Neural cell (in vitro differentiated cells): ENCODE measurements around the gene MAP4K2. TPM values are rescaled to one million over a fixed set of nuclear protein-coding genes. Genes with fewer than 3 reads are reported as not detected.
A peak's percentile ranks its signal among the peaks of the same experiment; 100 is the strongest.

ENCODE experiments used
- H2AFZ ChIP-seq: fragments of 200-600, 300-800 bp; sonication (generic), shearing (Covaris generic); 2 replicates; pipeline ENCODE4 v1.6.0; 2014; ENCODE audit warnings: low read depth, mild to moderate bottlenecking, antibody characterized with exemption, low read length, moderate library complexity
- H3F3A ChIP-seq: fragments of 200-600 bp; shearing (Covaris generic); 2 replicates; pipeline ENCODE4 v1.6.1; 2016; ENCODE audit warnings: mild to moderate bottlenecking, moderate library complexity, mixed read lengths, antibody characterized with exemption, low read length; ENCODE audit not compliant: insufficient read depth, poor library complexity, severe bottlenecking
- H3K27ac ChIP-seq: fragments of 200-600, 300-800 bp; sonication (generic), shearing (Covaris generic); 2 replicates; pipeline ENCODE4 v1.5.1; 2014; ENCODE audit warnings: mild to moderate bottlenecking, low read length, moderate library complexity
- H3K27me3 ChIP-seq: fragments of 300-800, 200-600 bp; sonication (generic), shearing (Covaris generic); 2 replicates; pipeline ENCODE4 v1.6.0; 2014; ENCODE audit warnings: mild to moderate bottlenecking, low read depth, low read length, moderate library complexity; ENCODE audit not compliant: insufficient read depth
- H3K36me3 ChIP-seq: fragments of 300-800, 200-600 bp; sonication (generic), shearing (Covaris generic); 2 replicates; pipeline ENCODE4 v1.5.1; 2014; ENCODE audit warnings: mild to moderate bottlenecking, antibody characterized with exemption, low read length, moderate library complexity; ENCODE audit not compliant: insufficient read depth
- H3K4me2 ChIP-seq: fragments of 300-800, 200-600 bp; sonication (generic), shearing (Covaris generic); 2 replicates; pipeline ENCODE4 v1.6.0; 2014; ENCODE audit warnings: mild to moderate bottlenecking, low read length
- H3K4me3 ChIP-seq: fragments of 300-800, 200-600 bp; sonication (generic), shearing (Covaris generic); 2 replicates; pipeline ENCODE4 v1.5.1; 2014; ENCODE audit warnings: mild to moderate bottlenecking, low read length, moderate library complexity
- H3K79me2 ChIP-seq: fragments of 200-600 bp; shearing (Covaris generic); replicated peaks from 2 replicates; pipeline ENCODE4 v1.6.0; 2014; ENCODE audit warnings: mild to moderate bottlenecking, low read length, moderate library complexity; ENCODE audit not compliant: insufficient read depth
- H3K9ac ChIP-seq: fragments of 300-800, 200-600 bp; sonication (generic), shearing (Covaris generic); 2 replicates; pipeline ENCODE4 v1.6.1; 2016; ENCODE audit warnings: mild to moderate bottlenecking, low read length, mixed read lengths
- H3K9me2 ChIP-seq: fragments of 200-600 bp; shearing (Covaris generic); 2 replicates; pipeline ENCODE4 v1.6.1; 2016; ENCODE audit warnings: mild to moderate bottlenecking, low read length, mixed read lengths; ENCODE audit not compliant: insufficient read depth
- H3K9me3 ChIP-seq: fragments of 200-600, 300-800 bp; sonication (generic), shearing (Covaris generic); 2 replicates; pipeline ENCODE4 v1.6.1; 2016; ENCODE audit warnings: mild to moderate bottlenecking, mixed run types, low read length, moderate library complexity, mixed read lengths
- H4K20me1 ChIP-seq: fragments of 200-600 bp; shearing (Covaris generic); 2 replicates; pipeline ENCODE4 v1.6.1; 2016; ENCODE audit warnings: mild to moderate bottlenecking, mixed run types; ENCODE audit not compliant: insufficient read depth
- CTCF ChIP-seq: fragments of 450-650 bp; IDR thresholded peaks from 2 replicates; pipeline ENCODE4 v1.5.1; 2014; ENCODE audit warnings: antibody characterized with exemption, mild to moderate bottlenecking, moderate library complexity; ENCODE audit not compliant: poor library complexity, severe bottlenecking
- EP300 ChIP-seq: fragments of 450-650 bp; conservative IDR thresholded peaks from 2 replicates; pipeline ENCODE4 v1.6.1; 2014; ENCODE audit warnings: antibody characterized with exemption, mild to moderate bottlenecking, moderate library complexity; ENCODE audit not compliant: poor library complexity, severe bottlenecking
- EZH2 ChIP-seq: fragments of 200-600, 300-800 bp; shearing (Covaris generic), sonication (generic); IDR thresholded peaks from 2 replicates; pipeline ENCODE4 v1.6.1; 2014; ENCODE audit warnings: antibody characterized with exemption, low read length, borderline replicate concordance, mild to moderate bottlenecking; ENCODE audit not compliant: insufficient read depth, poor library complexity, severe bottlenecking
- MXI1 ChIP-seq: fragments of 450-650 bp; conservative IDR thresholded peaks from 2 replicates; pipeline ENCODE4 v1.6.1; 2014; ENCODE audit warnings: antibody characterized with exemption, mild to moderate bottlenecking; ENCODE audit not compliant: poor library complexity, severe bottlenecking
- POLR2AphosphoS5 ChIP-seq: IDR thresholded peaks from 2 replicates; pipeline ENCODE4 v1.6.1; 2012
- RAD21 ChIP-seq: fragments of 450-650 bp; conservative IDR thresholded peaks from 2 replicates; pipeline ENCODE4 v1.6.1; 2014; ENCODE audit warnings: antibody characterized with exemption, mild to moderate bottlenecking, moderate library complexity
- REST ChIP-seq: IDR thresholded peaks from 2 replicates; pipeline ENCODE4 v1.6.1; 2012; ENCODE audit warnings: borderline replicate concordance
- SMC3 ChIP-seq: fragments of 450-650 bp; conservative IDR thresholded peaks from 2 replicates; pipeline ENCODE4 v1.6.1; 2014; ENCODE audit warnings: antibody characterized with exemption, mild to moderate bottlenecking, moderate library complexity; ENCODE audit not compliant: poor library complexity
- TAF1 ChIP-seq: IDR thresholded peaks from 2 replicates; pipeline ENCODE4 v1.6.1; 2012; ENCODE audit warnings: low read depth
- polyA plus RNA-seq: library from polyadenylated mRNA; depleted of rRNA; stranded (reverse); fragments of >200 nt; gene quantifications from 2 replicates; pipeline ENCODE4 v1.2.3, GENCODE V29; 2014

The MAP4K2 gene
- polyA plus RNA-seq, 1 donor from 2014 or later, result 12.4 TPM

DNA sequence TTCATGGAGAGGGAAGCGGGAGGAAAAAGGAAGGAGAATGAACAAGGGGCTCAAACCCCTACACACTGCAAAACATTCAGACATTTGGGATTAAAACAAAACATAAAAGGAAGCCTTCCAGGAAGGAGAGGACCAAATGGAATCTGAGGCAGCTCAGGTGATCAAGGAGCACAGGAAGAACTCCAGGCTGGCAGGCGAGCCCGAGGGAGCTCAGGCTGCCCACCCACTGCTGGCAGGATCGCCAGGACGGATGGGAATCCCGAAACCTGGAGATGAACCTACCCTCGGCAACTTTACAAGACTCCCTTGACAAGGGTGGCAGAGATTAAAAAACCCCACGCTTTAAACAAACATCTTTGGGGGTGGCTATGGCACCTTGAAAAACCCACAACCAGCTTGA, 38.3 kb downstream of the MAP4K2 start:
- H3K79me2 ChIP-seq, result no peaks in the 10 kb centered on the region
- TF ChIP-seq POLR2AphosphoS5 (no peak), SMC3 (no peak), CTCF (no peak)
- H3K27me3 ChIP-seq, result no peaks in the 10 kb centered on the region
- no peak overlapping the region for H3K9ac ChIP-seq
- H3K9me2 ChIP-seq, result no peaks in the 10 kb centered on the region
- no peak overlapping the region for H3K27ac ChIP-seq
- H2AFZ ChIP-seq, result no peak overlapping the region
- peaks cover 17% of the 10 kb centered on the region for H3K36me3 ChIP-seq
- no peaks in the 10 kb centered on the region for H3F3A ChIP-seq
- peaks cover 5% of the 10 kb centered on the region for H4K20me1 ChIP-seq
- H3K4me2 ChIP-seq, result no peak overlapping the region
- no peak overlapping the region for H3K4me3 ChIP-seq
- no peaks in the 10 kb centered on the region for H3K9me3 ChIP-seq

GRCh38 chr11:64764040-64764611, 38.9 kb downstream of the MAP4K2 start:
- Histone ChIP-seq H3K36me3 (peaks cover 10% of the 10 kb centered on the region), H3K79me2 (no peaks in the 10 kb centered on the region), H3K27ac (peak overlapping the region; percentile 68), H3K9me3 (no peaks in the 10 kb centered on the region), H3K27me3 (no peaks in the 10 kb centered on the region), H2AFZ (no peak overlapping the region), H4K20me1 (peaks cover 5% of the 10 kb centered on the region), H3K9ac (no peak overlapping the region), H3F3A (no peaks in the 10 kb centered on the region), H3K4me3 (no peak overlapping the region), H3K9me2 (no peaks in the 10 kb centered on the region), H3K4me2 (no peak overlapping the region)
- no peak for TF ChIP-seq MXI1
- no peak for TF ChIP-seq EZH2
- no peak for TF ChIP-seq TAF1
- no peak for TF ChIP-seq SMC3
- no peak for TF ChIP-seq REST
- no peak for TF ChIP-seq POLR2AphosphoS5
- no peak for TF ChIP-seq RAD21
- no peak for TF ChIP-seq CTCF
- TF ChIP-seq EP300, result no peak
